ENCODE measurements around the gene SLC26A1.

DNA sequence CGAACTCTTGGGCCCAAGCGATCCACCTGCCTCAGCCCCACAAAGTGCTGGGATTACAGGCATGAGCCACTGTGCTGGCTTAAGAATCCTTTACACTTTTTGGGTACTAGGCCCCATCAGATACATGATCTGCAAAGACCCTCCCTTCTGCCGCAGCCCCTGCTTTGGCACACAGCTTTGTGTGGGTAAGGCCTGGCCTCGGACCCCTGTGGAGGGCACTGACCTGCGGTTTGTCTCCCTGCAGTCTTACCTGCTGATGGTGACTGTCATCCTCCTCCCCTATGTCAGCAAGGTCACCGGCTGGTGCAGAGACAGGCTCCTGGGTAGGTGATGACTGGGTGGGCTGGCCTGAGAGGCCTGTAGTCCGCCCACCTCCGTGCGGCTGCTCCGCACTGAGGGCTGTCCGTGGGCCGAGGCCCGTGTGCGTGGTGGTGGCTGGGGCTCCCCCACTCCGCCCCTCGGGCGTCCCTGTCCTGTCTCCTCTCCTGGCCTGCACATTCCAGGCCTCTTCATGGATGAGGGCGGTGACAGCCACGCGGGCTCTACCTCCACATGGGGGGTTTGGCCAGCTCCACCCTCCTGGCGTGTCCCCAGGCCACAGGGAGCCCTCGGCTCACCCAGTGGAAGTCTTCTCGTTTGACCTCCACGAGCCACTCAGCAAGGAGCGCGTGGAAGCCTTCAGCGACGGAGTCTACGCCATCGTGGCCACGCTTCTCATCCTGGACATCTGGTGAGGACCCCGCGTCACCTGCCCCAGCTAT is 37.9 kb downstream of the SLC26A1 start:
- TF ChIP-seq, protein P1, sequence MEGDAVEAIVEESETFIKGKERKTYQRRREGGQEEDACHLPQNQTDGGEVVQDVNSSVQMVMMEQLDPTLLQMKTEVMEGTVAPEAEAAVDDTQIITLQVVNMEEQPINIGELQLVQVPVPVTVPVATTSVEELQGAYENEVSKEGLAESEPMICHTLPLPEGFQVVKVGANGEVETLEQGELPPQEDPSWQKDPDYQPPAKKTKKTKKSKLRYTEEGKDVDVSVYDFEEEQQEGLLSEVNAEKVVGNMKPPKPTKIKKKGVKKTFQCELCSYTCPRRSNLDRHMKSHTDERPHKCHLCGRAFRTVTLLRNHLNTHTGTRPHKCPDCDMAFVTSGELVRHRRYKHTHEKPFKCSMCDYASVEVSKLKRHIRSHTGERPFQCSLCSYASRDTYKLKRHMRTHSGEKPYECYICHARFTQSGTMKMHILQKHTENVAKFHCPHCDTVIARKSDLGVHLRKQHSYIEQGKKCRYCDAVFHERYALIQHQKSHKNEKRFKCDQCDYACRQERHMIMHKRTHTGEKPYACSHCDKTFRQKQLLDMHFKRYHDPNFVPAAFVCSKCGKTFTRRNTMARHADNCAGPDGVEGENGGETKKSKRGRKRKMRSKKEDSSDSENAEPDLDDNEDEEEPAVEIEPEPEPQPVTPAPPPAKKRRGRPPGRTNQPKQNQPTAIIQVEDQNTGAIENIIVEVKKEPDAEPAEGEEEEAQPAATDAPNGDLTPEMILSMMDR (IDR thresholded peaks at IDR 0.05) = no peak
- TF ChIP-seq EP300 (IDR thresholded peaks at IDR 0.05) = no peak

Measured in tibial nerve (tissue), 4 donors.